T-helper 1 cell treated with Interleukin-12 subunit alpha and Interleukin-12 subunit beta and Interleukin-4 antibody, amounts not matched to agents 30 μg/mL and 1 μg/mL, for 36 hours (primary cell): Measurements from ENCODE around the gene NSD2.

Source experiments
- H3K27ac Mint-ChIP-seq: one replicate; pipeline ENCODE4 v1.8.0; 2021; ENCODE audit warnings: mild to moderate bottlenecking, mixed read lengths
- H3K27me3 Mint-ChIP-seq: one replicate; pipeline ENCODE4 v1.8.0; 2021; ENCODE audit warnings: low read depth, mixed read lengths
- H3K36me3 Mint-ChIP-seq: one replicate; pipeline ENCODE4 v1.8.0; 2021; ENCODE audit warnings: low read depth, mixed read lengths
- H3K4me1 Mint-ChIP-seq: one replicate; pipeline ENCODE4 v1.8.0; 2021; ENCODE audit warnings: low read depth, mixed read lengths
- H3K4me3 Mint-ChIP-seq: one replicate; pipeline ENCODE4 v1.8.0; 2021; ENCODE audit warnings: mild to moderate bottlenecking, moderate library complexity, mixed read lengths
- H3K9me3 Mint-ChIP-seq: one replicate; pipeline ENCODE4 v1.8.0; 2021; ENCODE audit warnings: mixed read lengths

Gene NSD2

DNA sequence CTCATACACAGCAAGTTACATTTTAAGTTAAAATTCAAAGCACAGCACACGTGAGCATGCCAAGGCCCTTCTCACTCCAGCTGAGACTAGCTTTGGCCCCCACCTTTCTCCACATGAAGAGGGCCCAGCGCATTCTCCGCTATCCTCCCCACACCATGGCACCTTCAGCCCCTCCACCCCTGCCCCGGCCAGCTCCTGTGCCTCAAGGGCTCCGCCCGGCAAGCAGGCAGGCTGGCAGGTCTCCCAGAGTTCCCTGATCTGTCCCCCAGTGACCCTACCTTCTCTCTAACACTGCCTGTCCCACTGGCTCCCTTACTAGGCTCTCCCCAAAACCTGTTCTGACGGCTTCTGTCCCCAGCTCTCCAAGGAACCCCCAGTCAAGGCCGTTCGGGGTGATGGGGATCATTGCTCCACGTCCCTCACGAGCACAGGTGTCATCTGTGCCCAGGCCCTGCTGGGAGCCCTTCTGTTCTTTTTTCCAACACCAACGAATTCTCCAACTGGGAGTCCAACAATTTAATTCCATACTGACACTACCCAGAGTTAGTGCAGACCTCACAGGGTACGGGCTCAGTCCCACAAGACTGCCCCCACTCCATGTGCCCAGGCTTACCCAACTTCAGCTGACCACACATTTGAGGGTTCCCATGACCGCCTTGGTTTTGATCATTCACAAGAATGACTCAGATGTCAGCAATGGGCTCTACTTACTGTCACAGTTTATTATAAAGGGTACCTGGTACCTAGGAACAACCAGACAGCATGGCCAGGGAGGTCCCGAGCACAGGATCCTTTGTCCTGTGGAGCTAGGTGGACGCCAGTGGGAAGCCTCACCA is 19.4 kb upstream of the NSD2 start:
- Mint-ChIP-seq H3K9me3 (no peaks in the 10 kb centered on the region), H3K27ac (no peak overlapping the region), H3K27me3 (no peaks in the 10 kb centered on the region), H3K4me3 (no peak overlapping the region), H3K4me1 (peaks cover 28% of the 10 kb centered on the region), H3K36me3 (peaks cover 2% of the 10 kb centered on the region)

DNA sequence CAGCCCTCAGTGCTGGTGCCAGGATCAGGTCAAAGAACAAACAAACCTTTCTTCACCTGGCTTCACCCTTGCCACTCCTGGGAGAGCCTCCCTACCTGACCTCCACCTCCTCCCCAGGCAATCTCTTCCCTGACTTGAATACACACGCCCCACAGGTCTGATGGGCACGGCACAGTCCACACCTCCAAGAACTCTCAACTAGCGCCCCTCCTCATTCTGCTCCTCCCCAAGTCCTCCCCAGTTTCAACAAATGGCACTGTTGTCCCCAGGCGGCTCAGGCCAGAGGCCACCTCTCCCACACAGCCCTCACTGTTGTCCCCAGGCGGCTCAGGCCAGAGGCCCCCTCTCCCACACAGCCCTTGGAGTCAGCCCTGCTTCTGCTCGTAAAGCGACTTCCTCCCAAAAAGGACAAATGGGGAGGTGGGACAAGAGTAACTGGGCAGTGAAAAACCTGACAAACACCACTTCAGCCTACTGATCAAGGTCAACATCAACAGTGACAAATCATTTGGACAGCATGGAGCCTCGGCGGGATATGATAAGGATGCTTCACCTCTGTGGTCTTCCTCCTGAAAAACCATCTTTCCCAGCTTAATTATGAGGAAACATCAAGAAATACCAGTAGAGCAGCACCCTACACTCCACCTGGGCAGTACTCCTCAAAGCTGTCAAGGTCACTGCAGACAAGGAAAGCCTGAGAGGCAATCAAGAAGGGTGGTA is 18.1 kb upstream of the NSD2 start:
- Mint-ChIP-seq H3K4me1 (peaks cover 33% of the 10 kb centered on the region), H3K4me3 (peak overlapping the region; percentile 36), H3K27ac (no peak overlapping the region), H3K36me3 (peaks cover 2% of the 10 kb centered on the region), H3K9me3 (no peaks in the 10 kb centered on the region), H3K27me3 (no peaks in the 10 kb centered on the region)

DNA sequence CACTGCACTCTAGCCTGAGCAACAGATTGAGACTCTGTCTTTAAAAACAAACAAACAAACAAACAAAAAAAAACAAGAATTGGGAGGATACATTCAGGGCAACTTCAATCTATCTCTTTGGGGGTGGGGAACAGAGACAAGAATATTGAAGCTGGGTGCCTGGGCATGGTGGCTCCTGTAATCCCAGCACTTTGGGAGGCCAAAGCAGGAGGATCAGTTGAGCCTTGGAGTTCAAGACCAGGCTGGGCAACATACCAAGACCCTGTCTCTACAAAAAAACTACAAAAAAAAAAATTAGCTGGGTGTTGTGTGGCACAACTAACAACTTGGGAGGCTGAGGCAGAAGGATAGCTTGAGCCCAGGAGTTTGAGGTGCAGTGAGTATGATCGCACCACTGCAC is 16.4 kb upstream of the NSD2 start:
- H3K4me1 Mint-ChIP-seq: peaks cover 30% of the 10 kb centered on the region
- H3K27ac Mint-ChIP-seq: peak overlapping the region; percentile 85
- H3K36me3 Mint-ChIP-seq: peaks cover 2% of the 10 kb centered on the region
- no peaks in the 10 kb centered on the region for H3K9me3 Mint-ChIP-seq
- H3K27me3 Mint-ChIP-seq: no peaks in the 10 kb centered on the region
- peak overlapping the region; percentile 92 for H3K4me3 Mint-ChIP-seq

DNA sequence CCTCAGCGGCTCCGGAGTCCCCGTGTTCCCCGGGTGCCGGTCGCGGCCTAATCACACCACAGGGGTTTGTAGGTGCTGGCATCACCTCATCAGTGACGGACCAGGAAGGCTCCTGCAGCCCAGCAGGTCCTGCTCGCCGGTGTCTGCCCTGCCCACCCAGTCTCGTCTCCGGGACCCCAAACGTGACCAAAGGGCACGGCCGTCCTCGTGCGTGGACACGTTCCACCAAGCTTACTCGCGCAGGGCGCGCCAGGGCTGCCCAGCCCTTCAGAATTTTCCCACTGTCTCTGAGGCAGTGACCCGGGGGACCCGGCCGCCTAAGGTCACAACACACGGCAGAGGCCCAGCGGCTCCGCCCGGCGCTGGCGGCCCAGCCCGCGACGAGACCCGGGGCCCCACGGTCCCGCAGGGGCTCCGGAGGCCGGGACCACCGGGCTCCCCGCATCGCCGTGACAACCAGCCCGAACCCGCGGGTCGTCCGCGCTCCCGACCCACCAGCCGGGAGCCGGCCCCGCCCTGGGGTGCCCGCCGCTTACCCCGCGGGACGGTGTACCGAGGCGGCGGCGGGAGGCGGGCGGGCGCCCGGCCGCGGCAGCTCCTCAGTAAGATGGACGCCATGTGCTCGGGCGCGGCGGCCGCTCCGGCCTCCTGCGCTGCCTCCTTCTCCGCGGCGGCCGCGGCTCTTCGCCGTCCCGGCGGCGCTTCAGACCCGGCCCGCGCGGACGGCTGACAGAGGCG is 15.7 kb upstream of the NSD2 start:
- H3K27ac Mint-ChIP-seq: peak overlapping the region; percentile 85

DNA sequence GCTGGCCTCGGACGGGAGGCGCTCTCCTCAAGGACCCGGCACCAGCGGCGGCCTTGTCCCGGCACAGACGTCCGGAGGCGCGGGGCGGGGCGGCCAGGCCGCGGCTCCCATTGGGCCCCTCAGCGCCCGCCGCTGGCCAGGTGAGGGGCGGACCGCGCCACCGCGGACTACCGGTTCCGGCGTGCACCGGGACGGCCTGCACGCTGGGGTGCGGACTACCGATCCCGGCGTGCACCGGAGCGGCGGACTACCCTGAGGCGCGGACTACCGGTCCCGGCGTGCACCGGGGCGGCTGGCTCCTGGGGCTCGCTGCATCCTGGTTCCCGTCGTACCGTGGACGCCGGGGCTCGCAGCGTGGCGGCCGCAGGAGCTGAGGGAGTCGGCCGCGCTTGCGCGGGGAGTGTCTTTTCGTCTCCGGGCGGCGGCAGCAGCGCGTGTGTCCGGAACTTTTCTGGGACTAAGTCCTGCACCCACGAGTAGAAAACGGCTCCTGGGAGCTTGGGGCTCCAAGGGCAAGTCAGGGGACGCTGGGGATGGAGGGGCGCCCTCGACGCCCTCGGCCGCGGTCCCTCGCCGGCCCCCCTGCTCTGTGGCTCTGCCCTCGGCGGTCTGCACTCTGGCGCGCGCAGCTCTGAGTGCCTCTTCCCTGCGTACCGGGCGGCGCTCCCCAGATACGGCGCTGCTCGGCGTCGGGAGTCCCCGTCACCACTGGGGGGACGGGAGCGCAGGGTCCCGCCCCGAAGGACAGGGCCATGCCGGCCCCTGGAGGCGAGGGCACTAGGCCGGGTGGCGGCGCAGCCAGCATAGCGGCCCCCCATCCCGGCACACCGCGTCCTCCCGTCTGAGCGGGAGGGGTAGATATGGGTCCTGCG is 14.9 kb upstream of the NSD2 start, which contains the start of gene LETM1:
TSS of gene LETM1 (minus strand) at position 86 of the 872 bp plus-strand sequence. CDS start 206 bp downstream, outside the sequence.
- peaks cover 2% of the 10 kb centered on the region for H3K36me3 Mint-ChIP-seq
- peaks cover 21% of the 10 kb centered on the region for H3K4me1 Mint-ChIP-seq

More for the DNA sequence above, 15.7 kb upstream of the NSD2 start:
- no peaks in the 10 kb centered on the region for H3K9me3 Mint-ChIP-seq
- H3K4me1 Mint-ChIP-seq: peaks cover 28% of the 10 kb centered on the region
- peaks cover 2% of the 10 kb centered on the region for H3K36me3 Mint-ChIP-seq
- H3K4me3 Mint-ChIP-seq: peak overlapping the region; percentile 92
- H3K27me3 Mint-ChIP-seq: no peaks in the 10 kb centered on the region

DNA sequence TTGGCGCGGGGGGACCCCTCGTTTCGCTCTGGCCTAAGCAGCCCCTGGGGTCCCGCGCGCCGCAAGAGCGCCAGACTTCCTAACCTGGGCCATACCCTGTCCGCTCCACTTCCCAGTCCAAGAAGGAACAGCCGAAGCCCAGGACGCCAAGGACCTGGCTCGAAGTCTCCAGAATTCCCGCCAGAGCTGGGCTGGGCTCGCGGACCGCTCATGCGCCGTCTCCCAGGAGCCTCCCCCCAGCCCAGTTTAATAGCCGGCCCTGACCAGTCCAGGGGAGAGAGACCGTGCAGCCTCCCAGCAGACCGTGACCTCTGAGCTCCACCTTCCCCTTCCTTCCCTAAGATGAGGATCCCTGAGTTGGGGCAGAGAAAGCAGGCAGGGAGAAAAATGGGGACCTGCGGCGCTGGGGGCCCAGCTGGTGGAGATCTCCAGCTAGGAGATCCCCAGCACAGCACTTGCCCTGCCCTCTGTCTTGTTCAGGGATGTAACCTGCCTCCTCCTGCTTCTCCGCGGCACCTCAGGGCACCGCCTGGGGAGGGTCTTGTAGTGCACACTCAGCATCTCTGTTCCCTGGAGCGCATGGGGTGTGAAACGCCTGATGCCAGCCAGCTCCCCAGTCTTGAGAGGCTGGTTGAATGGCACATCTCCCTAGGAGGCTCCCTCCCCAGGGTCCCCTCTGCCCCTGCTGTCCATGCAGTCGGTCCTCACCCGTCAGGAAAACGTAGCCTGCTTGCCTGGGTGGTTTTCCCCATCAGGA is 14.1 kb upstream of the NSD2 start:
- Mint-ChIP-seq H3K4me1 (peaks cover 19% of the 10 kb centered on the region), H3K36me3 (peaks cover 2% of the 10 kb centered on the region), H3K27me3 (no peaks in the 10 kb centered on the region), H3K9me3 (no peaks in the 10 kb centered on the region), H3K4me3 (peak overlapping the region; percentile 79), H3K27ac (peak overlapping the region; percentile 59)

More for the DNA sequence above, 14.9 kb upstream of the NSD2 start, which contains the start of gene LETM1:
- Mint-ChIP-seq H3K27me3 (no peaks in the 10 kb centered on the region), H3K27ac (peak within 1 kb of the TSS; percentile 85), H3K4me3 (peak within 1 kb of the TSS; percentile 92), H3K9me3 (no peaks in the 10 kb centered on the region)

DNA sequence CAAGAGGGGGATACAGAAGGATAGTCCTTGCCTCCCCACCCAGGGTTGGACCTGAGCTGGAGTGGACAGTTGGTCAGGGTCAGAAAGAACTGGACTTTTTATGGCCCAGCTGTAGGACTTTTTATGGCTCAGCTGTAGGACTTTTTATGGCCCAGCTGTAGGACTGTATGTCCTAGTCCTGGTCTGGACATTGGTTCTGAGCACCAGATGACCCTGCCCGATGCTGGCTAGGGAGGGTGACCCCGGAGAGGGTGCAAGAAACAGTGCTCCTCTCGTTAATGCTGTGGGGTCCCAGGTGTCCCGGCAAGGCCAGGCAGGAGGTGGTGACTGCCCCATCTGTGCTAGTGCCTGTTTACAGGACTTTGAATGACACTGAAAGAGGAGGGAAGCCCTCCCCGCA is 13.3 kb upstream of the NSD2 start:
- peaks cover 22% of the 10 kb centered on the region for H3K4me1 Mint-ChIP-seq
- no peak overlapping the region for H3K27ac Mint-ChIP-seq
- peaks cover 2% of the 10 kb centered on the region for H3K36me3 Mint-ChIP-seq
- no peaks in the 10 kb centered on the region for H3K9me3 Mint-ChIP-seq
- H3K4me3 Mint-ChIP-seq: no peak overlapping the region
- no peaks in the 10 kb centered on the region for H3K27me3 Mint-ChIP-seq

DNA sequence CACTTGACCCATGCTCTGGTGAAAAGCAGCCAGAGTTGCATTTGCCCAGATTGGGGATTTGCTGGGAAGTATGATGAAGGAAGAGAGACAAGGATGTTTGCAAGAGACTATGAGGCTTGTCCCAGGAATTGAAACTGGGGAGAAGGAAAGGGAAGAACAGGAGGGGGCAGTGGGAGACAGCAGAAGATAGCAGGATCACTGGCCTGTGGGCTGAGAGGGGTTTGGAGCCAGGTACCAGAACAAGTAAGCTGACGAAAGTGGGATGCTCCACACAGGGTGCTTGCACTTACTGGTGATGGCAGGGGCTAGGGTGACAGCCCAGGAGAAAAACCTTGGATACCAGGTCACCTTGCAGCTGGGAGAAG is 11.8 kb upstream of the NSD2 start:
- Mint-ChIP-seq H3K36me3 (no peaks in the 10 kb centered on the region), H3K4me3 (no peak overlapping the region), H3K9me3 (no peaks in the 10 kb centered on the region), H3K4me1 (peaks cover 20% of the 10 kb centered on the region), H3K27ac (no peak overlapping the region), H3K27me3 (no peaks in the 10 kb centered on the region)

DNA sequence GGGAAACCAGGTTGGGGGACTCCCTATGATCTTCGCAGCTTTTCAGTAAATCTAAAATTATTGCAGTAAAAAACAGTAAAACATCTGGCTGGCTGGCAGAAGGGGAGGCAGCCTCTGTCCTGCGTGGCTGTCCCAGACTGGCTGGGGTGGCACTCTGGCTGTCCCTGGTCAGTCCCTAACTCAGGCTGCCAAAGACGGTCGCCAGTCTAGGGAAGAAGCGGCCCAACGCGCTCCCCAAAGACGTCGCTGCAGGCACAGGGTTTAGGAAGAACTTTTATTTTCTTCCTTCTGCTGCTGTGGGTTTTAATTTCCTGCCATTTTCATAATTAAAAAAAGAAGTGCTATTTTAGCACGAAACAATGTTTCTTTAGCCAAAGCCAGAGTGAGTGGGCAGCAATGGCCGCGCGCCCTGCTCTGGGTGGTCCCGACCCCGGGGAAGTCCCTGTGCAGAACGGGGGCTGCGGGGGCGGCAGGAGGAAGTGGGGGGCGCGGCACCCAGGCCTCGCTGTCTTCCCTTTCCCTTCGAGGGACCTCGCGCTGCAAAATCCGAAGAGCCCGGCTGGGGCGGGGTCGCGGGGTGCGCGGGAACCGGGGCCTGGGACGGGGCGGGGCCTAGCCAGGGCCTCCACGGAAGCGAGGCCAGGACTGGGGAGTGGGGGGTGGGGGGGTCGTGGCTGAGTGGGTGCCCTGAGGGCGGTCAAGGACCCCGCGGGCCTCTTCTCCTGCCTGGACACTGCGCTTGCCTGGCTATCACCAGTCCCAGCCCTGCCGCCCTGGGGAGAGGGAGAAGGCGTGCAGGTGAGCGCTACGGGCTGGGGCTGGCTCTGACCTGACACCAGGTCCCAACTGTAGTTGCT is 8.9 kb upstream of the NSD2 start:
- H3K4me3 Mint-ChIP-seq: peak overlapping the region; percentile 60
- no peaks in the 10 kb centered on the region for H3K9me3 Mint-ChIP-seq
- no peak overlapping the region for H3K27ac Mint-ChIP-seq
- peaks cover 13% of the 10 kb centered on the region for H3K4me1 Mint-ChIP-seq
- no peaks in the 10 kb centered on the region for H3K36me3 Mint-ChIP-seq
- H3K27me3 Mint-ChIP-seq: no peaks in the 10 kb centered on the region

DNA sequence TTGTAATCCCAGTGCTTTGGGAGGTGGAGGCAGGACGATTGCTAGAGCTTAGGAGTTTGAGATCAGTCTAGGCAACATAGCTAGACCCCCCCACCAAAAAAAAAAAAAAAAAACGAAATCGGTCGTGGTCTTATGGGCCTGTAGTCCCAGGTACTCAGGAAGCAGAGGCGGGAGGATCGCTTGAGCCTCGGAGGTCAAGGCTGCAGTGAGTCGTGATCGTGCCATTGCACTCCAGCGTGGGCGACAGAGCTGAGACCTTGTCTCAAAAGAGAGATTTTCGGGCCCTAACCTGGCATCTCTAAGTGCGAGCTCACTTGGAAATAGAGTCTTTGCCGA is 8.3 kb upstream of the NSD2 start:
- no peaks in the 10 kb centered on the region for H3K9me3 Mint-ChIP-seq
- H3K4me1 Mint-ChIP-seq: peaks cover 9% of the 10 kb centered on the region
- H3K27ac Mint-ChIP-seq: no peak overlapping the region
- no peaks in the 10 kb centered on the region for H3K36me3 Mint-ChIP-seq
- H3K27me3 Mint-ChIP-seq: no peaks in the 10 kb centered on the region
- no peak overlapping the region for H3K4me3 Mint-ChIP-seq

DNA sequence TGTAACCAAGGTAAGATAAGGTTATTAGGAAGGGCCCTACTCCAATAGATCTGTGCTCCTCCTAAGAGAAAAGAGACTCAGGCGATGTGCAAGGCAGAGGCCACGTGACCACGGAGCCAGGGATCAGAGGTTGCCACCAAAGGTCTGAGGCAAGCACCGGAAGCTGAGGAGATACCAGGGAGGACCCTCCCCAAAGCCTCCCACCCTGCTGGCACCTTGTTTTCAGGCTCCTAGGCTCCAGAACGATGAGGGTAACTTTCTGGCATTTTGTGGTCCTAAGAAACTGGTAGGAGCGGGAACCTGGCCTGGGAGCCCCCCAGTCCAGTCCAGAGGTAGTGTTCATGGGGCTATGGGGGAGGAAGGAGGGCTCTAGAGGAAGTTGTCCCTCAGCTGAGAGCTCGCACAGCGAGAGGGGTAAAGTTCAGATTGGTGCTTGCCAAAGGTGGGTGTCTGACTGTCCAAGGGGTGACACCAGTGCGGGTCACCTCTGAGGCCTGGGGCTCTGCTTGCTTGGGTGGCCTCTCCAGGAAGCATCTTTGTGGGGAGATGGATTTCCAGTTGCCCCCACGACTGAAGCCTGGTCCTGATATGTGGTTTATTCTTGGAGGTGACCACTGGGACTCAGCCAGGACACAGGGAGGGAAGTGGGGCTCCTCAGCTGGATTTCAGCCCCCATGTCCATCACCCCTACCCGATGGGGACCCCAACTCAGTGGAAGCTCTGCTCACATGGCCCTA is 7.7 kb upstream of the NSD2 start:
- peaks cover 9% of the 10 kb centered on the region for H3K4me1 Mint-ChIP-seq
- H3K4me3 Mint-ChIP-seq: no peak overlapping the region
- no peak overlapping the region for H3K27ac Mint-ChIP-seq
- no peaks in the 10 kb centered on the region for H3K9me3 Mint-ChIP-seq
- no peaks in the 10 kb centered on the region for H3K36me3 Mint-ChIP-seq
- H3K27me3 Mint-ChIP-seq: no peaks in the 10 kb centered on the region
